A549 (cell line): Measurements from ENCODE around the gene MYBPHL.

Experiments
- CHD2 ChIP-seq: fragments of 150-350 bp; IDR thresholded peaks from 2 replicates; pipeline ENCODE4 v1.6.1; 2014; ENCODE audit warnings: low read length; ENCODE audit not compliant: partially characterized antibody
- CHD4 ChIP-seq: fragments of 200-600 bp; sonication (generic); IDR thresholded peaks from 2 replicates; pipeline ENCODE4 v1.6.1; 2016; ENCODE audit warnings: antibody characterized with exemption, mild to moderate bottlenecking, borderline replicate concordance
- FOSL2 ChIP-seq, 2 experiments: fragments of 450-650 bp in 1 of 2; fragments of >200 bp in 1 of 2; sonication (Bioruptor Twin) in 1 of 2; formaldehyde crosslinking; IDR thresholded peaks; 2 replicates each; pipeline versions ENCODE4 v1.5.0 to v1.6.1; 2016 to 2020; ENCODE audit warnings: mild to moderate bottlenecking in 1 of 2, moderate library complexity in 1 of 2
- HDAC2 ChIP-seq: fragments of 200-600 bp; sonication (generic); IDR thresholded peaks from 2 replicates; pipeline ENCODE4 v1.6.1; 2016
- KDM5A ChIP-seq: fragments of 200-600 bp; sonication (generic); IDR thresholded peaks from 2 replicates; pipeline ENCODE4 v1.6.1; 2016; ENCODE audit warnings: antibody characterized with exemption, mild to moderate bottlenecking
- MAFK ChIP-seq: fragments of 450-650 bp; IDR thresholded peaks from 2 replicates; pipeline ENCODE4 v1.6.1; 2014; ENCODE audit not compliant: partially characterized antibody
- PHF8 ChIP-seq: fragments of 200-600 bp; sonication (generic); IDR thresholded peaks from 2 replicates; pipeline ENCODE4 v1.6.1; 2016; ENCODE audit warnings: low read depth, mild to moderate bottlenecking, antibody characterized with exemption, moderate library complexity, borderline replicate concordance
- POLR2A ChIP-seq: IDR thresholded peaks from 2 replicates; pipeline ENCODE4 v1.6.1; 2012; ENCODE audit warnings: mild to moderate bottlenecking, low read length
- REST ChIP-seq: fragments of 200-600 bp; sonication (generic); IDR thresholded peaks from 2 replicates; pipeline ENCODE4 v1.6.1; 2016; ENCODE audit warnings: antibody characterized with exemption, mild to moderate bottlenecking, moderate library complexity
- RFX5 ChIP-seq: fragments of 450-650 bp; IDR thresholded peaks from 2 replicates; pipeline ENCODE4 v1.7.1; 2014; ENCODE audit warnings: antibody characterized with exemption, mild to moderate bottlenecking, moderate library complexity
- USF2 ChIP-seq: fragments of 450-650 bp; IDR thresholded peaks from 2 replicates; pipeline ENCODE4 v1.6.1; 2014; ENCODE audit warnings: antibody characterized with exemption
- TF ChIP-seq, protein P1 (sequence below): fragments of >200 bp; sonication (Bioruptor Twin); formaldehyde crosslinking; IDR thresholded peaks from 3 replicates; pipeline ENCODE4 v1.5.1; 2016

DNA sequence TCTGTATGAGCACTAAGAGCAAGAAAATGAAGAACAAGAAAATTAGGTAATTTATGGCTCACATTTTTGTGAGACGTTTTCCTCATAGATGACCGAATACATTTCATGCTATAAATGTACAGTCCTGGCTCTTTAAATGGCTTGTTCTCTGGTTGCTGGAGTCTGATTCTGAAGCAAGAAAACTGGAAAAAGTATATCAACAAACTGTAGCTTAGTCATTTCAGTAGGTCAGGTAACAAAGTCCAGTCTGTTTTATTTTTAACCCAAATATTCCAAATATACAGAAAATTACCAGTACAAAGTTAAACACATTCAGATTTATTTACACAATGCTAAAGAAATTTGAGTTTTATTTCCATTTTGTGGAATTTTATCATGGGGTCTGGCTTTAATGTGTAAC is 2.5 kb upstream of the MYBPHL start:
- TF ChIP-seq, protein P1, sequence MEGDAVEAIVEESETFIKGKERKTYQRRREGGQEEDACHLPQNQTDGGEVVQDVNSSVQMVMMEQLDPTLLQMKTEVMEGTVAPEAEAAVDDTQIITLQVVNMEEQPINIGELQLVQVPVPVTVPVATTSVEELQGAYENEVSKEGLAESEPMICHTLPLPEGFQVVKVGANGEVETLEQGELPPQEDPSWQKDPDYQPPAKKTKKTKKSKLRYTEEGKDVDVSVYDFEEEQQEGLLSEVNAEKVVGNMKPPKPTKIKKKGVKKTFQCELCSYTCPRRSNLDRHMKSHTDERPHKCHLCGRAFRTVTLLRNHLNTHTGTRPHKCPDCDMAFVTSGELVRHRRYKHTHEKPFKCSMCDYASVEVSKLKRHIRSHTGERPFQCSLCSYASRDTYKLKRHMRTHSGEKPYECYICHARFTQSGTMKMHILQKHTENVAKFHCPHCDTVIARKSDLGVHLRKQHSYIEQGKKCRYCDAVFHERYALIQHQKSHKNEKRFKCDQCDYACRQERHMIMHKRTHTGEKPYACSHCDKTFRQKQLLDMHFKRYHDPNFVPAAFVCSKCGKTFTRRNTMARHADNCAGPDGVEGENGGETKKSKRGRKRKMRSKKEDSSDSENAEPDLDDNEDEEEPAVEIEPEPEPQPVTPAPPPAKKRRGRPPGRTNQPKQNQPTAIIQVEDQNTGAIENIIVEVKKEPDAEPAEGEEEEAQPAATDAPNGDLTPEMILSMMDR: no peak
- TF ChIP-seq CHD4: no peak
- TF ChIP-seq REST: no peak
- TF ChIP-seq CHD2: no peak
- no peak for TF ChIP-seq RFX5
- TF ChIP-seq KDM5A: no peak
- no peak for TF ChIP-seq POLR2A
- no peak for TF ChIP-seq HDAC2
- TF ChIP-seq MAFK: no peak
- TF ChIP-seq USF2: no peak
- no peak for TF ChIP-seq FOSL2 (IDR thresholded peaks at IDR 0.05)
- no peak for TF ChIP-seq FOSL2 (CRISPR knock-in tag; IDR thresholded peaks at IDR 0.05)
- TF ChIP-seq PHF8: no peak
